AG10803 (cell line): Measurements from ENCODE around the gene PTCRA.

Experiments used
- DNase-seq: peaks from one replicate; pipeline ENCODE4 v3.0.0; 2010; ENCODE audit warnings: low read depth
- H3K4me3 ChIP-seq: 2 replicates; pipeline ENCODE4 v1.5.1; 2011; ENCODE audit warnings: mild to moderate bottlenecking, low read length, control low read depth
- TF ChIP-seq, protein P1 (sequence below): conservative IDR thresholded peaks from 2 replicates; pipeline ENCODE4 v1.5.1; 2011; ENCODE audit warnings: mild to moderate bottlenecking, low read length, control low read depth, inconsistent platforms

The PTCRA gene

DNA sequence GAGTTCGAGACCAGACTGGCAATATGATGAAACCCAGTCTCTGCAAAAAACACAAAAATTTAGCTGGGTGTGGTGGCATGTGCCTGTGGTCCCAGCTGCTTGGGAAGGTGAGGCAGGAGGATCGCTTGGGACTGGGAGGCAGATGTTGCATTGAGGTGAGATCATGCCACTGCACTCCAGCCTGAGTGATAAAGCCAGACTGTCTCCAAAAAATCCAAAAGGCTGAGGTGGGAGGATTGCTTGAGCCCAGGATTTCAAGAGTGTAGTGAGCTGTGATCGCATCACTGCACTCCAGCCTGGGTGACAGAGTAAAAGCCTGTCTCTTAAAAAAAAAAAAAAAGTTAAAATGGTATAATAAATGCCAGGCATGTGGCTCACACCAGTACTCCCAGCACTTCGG is 1.3 kb upstream of the PTCRA start:
- DNase-seq: peak; percentile 18
- no peak overlapping the region for H3K4me3 ChIP-seq
- TF ChIP-seq, protein P1, sequence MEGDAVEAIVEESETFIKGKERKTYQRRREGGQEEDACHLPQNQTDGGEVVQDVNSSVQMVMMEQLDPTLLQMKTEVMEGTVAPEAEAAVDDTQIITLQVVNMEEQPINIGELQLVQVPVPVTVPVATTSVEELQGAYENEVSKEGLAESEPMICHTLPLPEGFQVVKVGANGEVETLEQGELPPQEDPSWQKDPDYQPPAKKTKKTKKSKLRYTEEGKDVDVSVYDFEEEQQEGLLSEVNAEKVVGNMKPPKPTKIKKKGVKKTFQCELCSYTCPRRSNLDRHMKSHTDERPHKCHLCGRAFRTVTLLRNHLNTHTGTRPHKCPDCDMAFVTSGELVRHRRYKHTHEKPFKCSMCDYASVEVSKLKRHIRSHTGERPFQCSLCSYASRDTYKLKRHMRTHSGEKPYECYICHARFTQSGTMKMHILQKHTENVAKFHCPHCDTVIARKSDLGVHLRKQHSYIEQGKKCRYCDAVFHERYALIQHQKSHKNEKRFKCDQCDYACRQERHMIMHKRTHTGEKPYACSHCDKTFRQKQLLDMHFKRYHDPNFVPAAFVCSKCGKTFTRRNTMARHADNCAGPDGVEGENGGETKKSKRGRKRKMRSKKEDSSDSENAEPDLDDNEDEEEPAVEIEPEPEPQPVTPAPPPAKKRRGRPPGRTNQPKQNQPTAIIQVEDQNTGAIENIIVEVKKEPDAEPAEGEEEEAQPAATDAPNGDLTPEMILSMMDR: no peak

DNA sequence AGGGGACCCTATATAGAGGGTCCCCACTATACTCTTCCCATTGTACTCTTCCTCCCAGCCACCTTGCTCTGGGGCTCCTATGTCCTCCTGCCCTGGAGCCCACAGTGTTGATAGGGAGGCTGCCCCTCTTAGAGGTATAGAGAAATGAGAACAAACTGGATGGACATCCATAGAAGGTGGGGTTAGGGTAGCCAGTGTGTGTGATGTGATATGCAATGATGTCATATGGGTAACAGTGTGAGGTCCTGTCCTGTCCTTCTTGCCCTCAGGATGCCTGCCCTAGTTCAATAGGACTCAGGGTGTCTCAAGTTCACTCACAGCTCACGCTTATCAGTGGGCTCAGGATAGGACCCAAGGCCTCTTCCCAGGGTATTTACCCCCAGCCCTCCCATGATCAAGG is 435 bp downstream of the PTCRA start:
- TF ChIP-seq, protein P1: no peak

DNA sequence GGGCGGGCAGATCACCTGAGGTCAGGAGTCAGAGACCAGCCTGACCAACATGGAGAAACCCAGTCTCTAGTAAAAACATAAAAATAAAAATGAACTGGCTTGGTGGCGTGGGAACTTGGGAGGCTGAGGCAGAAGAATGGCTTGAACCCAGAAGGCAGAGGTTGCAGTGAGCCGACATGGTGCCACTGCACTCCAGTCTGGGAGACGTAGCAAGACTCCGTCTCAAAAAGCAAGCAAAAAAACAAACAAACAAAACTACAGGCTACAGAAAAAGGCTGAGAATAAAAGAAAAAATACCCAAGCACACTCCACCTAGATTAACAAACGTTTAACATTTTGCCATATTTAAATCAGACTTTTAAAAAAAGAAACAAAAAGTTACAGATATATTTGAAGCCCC is 5.9 kb downstream of the PTCRA start:
- no peak overlapping the region for H3K4me3 ChIP-seq
- TF ChIP-seq, protein P1: no peak
- DNase-seq: no peak

More for the DNA sequence above, 435 bp downstream of the PTCRA start:
- no peak overlapping the region for H3K4me3 ChIP-seq
- no peak for DNase-seq

DNA sequence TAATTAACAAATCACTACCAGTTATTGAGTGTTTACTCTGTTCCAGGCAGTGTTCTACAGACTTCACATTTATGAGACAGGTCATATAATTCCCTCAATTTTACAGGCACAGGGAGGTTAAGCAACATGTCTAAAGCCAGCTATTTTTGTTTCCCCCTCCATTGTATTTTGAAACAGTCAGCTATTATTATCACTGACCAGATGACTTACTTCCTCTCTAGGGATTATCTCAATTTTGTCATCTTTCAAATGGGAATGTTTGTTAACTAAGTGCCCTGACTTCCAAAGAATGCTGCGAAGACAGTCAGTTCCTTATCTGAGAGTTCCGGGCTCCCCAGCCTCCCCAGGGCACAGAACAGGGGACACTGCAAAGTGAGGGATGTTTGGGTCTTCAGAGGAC is 7.8 kb downstream of the PTCRA start:
- no peak overlapping the region for H3K4me3 ChIP-seq
- DNase-seq: peak; percentile 31
- TF ChIP-seq, protein P1: no peak

DNA sequence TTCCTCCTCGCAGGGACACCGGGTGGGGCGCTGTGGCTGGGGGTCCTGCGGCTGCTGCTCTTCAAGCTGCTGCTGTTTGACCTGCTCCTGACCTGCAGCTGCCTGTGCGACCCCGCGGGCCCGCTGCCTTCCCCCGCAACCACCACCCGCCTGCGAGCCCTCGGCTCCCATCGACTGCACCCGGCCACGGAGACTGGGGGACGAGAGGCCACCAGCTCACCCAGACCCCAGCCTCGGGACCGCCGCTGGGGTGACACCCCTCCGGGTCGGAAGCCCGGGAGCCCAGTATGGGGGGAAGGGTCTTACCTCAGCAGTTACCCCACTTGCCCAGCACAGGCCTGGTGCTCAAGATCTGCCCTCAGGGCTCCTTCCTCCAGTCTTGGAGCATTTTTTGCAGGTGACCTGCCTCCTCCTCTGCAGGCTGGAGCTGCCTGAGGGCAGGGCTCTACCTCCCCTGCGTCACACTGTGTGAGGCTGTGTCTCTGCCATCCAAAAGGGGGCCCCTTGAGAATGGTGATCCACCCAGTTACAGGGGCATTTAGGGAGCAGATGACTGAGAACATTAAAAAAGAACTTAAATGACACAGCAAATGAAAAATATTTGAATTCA is 9.5 kb downstream of the PTCRA start:
- H3K4me3 ChIP-seq: no peak overlapping the region
- TF ChIP-seq, protein P1: no peak
- DNase-seq: no peak

DNA sequence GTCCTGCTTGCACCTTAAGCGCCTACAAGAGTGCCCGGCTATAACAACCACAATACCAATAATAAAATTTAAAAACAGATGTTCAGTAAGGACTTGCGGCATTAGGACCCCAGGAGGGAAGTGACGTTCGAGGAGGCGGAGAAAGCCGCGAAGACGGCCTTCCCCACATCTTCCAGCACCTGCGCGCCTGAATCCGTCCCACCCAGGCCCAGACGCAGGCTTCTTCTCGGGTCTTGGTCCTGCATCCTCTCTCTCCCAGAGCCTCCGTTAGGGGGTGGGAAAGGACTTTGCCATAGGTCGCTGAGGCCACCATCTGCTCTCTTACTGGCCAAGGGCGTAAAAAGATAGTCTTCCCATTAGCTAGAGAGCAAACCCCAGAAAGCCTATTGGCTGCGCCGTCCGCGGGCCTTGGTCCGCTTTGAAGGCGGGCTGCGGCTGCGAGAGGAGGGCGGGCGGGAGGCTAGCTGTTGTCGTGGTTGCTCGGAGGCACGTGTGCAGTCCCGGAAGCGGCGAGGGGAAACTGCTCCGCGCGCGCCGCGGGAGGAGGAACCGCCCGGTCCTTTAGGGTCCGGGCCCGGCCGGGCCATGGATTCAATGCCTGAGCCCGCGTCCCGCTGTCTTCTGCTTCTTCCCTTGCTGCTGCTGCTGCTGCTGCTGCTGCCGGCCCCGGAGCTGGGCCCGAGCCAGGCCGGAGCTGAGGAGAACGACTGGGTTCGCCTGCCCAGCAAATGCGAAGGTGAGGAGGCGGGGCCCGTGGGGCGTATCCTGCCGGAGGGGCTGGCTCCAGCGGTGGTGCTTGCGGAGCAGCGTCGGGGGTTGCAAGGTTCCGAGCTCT is 13.3 kb downstream of the PTCRA start, which contains the start of gene CNPY3:
CNPY3 (plus strand) TSS at position 495 of the 835 bp plus-strand sequence; CDS start at position 586, 91 bp downstream.
- TF ChIP-seq, protein P1: 0 out of 2 replicates have a peak, but pooled peaks have one; percentile 7

More for the DNA sequence above, 13.3 kb downstream of the PTCRA start, which contains the start of gene CNPY3:
- peak; percentile 96 for DNase-seq
- peak within 1 kb of the TSS; percentile 83 for H3K4me3 ChIP-seq
